Activated T-cell treated with anti-CD3 and anti-CD28 coated beads for 4 hours (primary cell): ENCODE measurements around the gene USP36.
A peak's percentile ranks its signal among the peaks of the same experiment; 100 is the strongest.
"Not testable (repeated sequence)": the region's sequence is repeated elsewhere in the genome, so short reads cannot be mapped to it uniquely, and the experiment has no call there.

Experiments used
- DNase-seq: peaks from one replicate; pipeline ENCODE4 v3.0.0-alpha.2; 2020

The USP36 gene

DNA sequence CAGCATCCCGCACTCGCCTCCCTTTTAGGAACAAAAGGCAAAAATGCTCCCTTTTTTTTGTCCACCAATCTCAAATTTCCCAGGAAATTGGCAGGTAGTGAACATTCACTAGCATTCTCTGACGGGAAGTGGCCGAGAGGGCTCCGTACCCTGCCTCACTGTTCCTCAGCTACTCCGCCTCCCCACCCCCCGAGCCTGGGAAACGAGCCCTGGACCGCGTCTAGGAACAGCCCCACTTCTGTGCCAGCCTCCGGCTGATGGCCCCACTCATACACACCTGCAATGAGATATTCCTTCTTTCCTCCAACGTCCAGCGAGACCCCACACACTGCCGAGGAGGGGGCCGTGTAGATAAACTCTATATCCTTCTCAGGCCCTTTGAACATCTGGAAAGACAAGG is 30.0 kb upstream of the USP36 start:
- DNase-seq = no peak

DNA sequence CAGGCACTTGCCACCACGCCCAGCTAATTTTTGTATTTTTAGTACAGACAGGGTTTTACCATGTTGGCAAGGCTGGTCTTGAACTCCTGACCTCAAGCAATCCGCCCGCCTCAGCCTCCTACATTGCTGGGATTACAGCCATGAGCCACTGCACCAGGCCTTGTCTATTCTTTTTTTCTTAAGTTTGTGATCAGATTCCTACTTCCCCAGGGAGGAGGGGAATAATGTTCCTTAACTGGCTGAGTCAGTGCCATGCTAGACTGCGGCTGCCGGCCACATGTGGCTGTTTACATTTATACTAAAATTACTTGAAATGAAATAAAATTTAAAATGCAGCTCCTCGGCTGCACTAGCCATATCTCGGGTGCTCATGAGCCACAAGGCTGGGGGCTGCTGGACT is 27.8 kb upstream of the USP36 start:
- DNase-seq = no peak

DNA sequence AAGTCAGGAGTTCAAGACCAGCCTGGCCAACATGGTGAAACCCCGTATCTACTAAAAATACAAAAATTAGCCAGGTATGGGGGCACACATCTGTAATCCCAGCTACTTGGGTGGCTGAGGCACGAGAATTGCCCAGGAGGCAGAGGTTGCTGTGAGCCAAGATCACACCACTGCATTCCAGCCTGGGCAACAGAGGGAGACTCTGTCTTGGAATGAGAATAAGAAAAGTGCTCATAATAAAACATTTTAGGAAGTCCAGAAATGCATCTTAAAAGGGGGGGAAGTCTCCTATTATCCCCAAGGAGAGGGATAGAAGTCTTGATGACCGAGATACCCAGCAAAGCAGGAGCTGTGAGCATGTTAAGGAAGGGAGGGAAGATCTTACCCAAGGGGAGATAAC is 26.4 kb upstream of the USP36 start:
- not testable (repeated sequence) for DNase-seq

DNA sequence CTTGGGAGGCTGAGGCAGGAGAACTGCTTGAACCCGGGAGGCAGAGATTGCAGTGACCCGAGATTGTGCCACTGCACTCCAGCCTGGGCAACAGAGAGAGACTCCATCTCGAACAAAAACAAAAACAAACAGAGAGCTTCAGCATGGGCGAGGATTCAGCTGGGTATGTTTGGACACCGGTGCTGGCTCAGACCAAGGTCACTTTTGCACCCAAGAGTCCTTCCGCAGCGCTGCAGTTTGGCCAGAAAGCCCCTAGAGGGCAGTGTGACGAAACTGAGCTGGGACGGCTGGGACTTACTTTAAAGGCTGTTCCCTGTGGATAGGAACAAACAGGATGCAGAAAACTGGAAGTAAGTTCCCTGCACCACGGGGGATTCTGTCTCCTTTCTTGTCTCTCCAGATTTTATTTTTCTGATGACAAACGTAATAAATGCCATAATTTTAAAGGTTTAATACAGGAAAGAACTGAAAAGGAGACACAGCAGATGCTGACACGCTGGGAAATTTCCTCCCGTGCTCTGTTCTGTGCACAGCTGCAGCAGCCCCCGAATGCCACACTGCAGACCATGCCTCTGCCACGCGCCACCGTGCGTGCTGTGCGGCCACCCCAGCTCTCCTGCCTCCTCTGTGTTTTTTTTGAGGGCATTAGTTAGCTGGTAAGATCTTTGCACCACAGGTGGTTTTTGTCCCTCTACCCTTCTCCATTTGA is 25.2 kb upstream of the USP36 start:
- peak; percentile 50 for DNase-seq

DNA sequence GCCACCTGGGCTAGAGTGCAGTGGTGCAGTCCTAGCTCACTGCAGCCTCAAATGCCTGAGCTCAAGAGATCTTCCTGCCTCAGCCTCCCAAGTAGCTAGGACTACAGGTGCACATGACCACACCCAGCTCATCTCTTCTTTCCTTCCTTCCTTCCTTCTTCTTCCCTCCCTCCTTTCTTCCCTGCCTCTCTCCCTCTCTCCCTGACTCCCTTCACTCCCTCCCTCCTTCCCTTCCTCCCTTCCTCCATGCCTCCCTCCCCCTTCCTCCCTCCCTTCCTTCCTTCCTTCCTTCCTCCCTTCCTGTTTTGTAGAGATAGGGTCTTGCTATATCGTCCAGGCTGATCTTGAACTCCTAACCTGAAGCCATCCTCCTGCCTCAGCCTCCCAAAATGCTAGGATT is 23.5 kb upstream of the USP36 start:
- no peak for DNase-seq

DNA sequence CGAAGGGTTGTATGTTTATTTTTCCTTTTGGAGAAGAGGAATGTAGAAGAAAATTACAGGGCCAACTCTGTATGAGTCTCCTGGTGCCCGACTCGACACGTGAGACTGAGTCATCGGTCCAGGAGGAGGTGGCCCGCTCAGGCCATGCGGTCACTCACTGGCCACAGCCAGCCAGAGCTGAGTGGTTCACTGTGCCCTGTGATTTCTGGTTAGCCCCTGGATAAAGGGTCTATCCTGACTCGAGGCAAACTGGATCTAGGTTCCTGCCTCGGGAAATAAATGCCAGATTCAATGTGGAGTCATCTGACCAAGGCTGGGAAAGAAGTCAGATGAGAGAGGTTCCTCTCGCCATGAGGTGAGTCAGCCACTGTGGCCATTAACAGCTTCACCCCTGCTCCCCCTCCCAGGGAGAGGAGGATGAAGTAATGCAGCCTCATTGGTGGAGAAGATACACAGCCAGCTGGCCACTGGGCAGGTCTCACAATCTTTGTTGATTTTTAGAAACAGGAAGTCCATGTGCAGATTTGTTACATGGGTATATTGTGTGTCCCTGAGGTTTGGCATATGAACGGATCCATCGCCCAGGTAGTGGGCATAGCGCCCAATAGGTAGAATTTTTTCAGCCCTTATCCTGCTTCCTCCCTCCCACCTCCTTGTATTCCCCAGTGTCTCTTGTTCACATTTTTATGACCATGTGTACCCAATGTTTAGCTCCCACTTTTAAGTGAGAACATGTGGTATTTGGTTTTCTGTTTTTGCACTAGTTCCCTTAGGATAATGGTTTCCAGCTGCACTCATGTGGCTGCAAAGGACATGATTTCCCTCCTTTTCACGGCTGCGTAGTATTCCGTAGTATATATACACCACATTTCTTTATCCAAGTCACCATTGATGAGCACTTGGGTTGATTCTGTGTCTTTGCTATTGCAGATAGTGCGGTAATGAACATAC is 21.7 kb upstream of the USP36 start:
- no peak for DNase-seq

DNA sequence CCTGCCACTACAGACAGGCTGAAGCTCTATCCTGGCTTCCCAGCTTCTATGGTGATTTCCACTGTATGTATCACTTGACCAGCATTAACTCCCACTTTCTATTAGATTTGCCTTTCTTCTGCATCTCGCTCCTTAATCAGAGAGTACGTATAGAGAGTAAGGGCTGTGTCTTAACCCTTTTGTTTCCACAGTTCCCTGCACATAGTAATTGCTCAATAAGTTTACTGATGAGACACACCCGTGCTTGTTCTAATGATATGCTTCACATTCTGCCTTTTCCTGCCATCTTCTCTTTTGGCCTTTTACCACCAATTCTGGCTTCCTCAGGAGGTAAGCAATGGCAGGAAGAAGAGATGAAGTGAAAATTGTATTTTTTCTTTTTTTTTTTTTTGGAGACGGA is 20.6 kb upstream of the USP36 start:
- DNase-seq = no peak

DNA sequence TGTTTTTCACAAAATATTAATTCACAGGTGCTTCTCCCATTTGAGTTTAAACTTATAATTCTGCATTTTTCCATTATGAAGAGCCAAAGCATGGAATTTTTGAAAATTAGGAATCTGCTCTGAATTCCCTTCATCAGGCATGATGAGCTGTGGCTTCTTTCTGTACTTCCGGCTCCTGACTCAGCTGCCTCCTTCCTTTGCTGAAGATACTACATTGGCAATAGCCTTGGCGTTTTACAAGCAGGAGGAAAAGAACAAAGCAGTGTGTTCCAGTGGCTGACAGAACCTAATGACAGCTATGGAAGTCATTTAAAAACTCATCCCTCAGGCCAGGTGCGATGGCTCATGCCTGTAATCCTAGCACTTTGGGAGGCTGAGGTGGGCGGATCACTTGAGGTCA is 18.4 kb upstream of the USP36 start:
- no peak for DNase-seq

DNA sequence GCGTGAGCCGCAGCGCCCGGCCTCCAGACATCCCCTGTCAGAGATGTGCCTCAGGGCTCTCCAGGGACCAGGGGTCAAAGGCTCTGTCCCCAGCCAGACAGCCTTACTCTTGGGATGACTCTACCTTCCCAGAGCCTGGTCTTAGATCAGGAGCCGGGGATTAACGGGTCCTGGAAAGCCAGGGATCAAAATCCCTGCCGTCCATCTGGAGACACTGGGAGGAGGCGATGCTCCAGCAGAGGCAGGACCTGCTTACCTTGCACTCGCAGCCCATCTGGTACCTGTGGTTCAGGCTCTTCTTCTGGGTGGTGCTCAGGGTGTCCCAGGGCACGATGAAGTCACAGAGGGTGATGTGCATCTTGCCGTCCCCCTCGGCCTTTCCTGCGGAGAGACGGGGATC is 16.7 kb upstream of the USP36 start:
- no peak for DNase-seq

DNA sequence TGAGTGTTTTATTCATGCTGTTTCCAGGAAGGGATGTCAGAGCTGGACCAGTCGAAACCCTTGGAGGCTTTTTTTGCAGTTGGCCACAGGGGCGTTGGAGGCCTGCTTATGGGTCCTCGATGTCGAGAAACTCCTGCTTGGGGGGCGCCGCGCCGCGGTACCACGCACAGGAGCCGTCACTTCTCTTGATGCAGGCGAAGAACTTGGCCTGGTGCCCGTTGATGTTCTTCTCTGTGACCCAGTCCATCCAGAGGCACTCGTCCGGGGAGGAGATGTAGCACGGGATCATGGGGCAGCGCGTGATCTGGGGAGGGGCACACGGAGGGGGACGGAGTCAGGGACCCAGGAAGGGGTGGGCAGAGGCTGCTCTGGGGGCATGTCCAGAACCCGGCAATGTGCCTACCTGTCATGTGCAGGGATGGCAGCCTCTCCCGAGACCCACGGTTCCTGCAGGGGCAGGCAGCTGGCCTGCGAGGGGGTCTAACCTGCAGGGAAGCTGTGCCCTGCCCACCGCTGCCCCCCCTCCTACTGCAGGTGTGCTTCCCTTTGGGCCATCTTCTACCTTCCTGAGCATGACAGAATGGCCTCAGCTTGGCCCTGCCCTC is 15.0 kb upstream of the USP36 start:
- DNase-seq = no peak

DNA sequence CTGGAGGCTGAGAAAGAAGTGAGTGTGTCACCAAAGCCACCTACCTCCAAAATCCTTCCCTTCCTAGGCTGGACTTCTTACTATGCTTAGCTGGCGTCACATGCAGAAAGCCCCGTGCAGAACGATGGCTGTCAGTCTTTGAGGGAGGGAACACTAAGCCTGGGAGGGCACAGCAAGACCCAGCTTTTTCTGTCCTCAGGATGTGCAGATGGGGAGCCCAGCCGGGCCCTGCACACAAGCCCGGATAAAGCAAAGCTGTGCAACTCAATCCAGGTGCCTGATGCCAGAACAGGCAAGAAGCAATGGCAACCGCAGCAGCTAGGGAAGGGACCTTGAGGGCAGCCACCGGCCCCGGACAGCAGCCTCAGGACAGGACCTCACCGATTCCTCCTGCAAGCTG is 13.9 kb upstream of the USP36 start:
- DNase-seq = no peak

DNA sequence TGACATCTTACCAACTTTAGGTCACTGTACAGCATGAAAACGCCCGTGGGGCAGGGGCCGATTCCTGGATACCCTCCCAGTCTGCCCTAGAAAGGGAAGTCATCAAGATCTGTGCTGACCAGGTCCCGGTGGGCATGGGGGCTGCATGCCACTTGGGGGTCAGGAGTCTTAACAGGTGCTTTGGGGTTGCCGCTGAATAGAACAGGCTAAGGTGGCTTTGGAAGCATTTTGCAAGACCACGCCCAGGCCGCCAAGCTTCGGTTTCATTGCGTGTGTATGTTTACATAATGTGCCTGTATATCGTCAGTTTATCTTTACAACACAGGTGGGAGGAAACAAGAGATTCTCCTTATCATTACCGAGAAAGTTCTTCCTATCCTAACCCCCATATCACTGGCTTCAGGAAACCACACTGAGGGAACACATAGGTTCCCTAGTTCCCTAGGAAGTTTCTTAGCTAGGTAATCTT is 13.3 kb upstream of the USP36 start:
- DNase-seq = no peak

DNA sequence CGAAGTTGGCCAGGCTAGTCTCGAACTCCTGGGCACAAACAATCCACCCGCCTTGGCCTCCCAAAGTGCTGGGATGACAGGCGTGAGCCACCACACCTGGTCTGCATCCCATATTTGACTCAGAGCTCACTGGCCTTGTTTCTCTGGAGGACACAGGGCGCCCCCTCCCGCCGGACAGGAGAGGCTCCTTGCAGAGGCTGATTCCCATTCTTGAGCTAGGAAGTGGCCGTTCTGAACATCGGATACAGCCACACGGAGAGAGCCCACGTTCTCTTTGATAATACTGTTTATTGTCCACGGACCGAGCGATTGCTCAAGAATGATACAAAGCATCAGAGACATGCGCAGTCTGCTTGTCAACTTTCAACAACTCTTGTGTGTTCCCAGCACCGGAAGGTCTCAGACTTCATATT is 12.1 kb upstream of the USP36 start:
- no peak for DNase-seq

DNA sequence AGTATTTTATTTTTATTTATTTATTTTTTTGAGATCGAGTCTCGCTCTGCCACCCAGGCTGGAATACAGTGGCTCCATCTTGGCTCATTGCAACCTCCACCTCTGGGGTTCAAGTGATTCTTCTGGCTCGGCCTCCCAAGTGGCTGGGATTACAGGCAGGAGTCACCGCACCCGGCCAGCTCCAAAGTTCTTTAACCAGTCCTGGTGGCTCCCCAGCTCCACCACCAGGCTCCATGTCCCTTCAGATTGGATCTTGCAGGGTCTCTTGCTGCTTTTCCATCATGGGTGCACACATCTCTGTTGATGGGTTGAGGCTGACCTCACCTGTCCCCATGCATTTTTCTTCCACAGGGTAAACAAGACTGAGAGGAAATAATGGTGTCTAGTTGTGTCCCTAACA is 8.4 kb upstream of the USP36 start:
- DNase-seq = no peak

DNA sequence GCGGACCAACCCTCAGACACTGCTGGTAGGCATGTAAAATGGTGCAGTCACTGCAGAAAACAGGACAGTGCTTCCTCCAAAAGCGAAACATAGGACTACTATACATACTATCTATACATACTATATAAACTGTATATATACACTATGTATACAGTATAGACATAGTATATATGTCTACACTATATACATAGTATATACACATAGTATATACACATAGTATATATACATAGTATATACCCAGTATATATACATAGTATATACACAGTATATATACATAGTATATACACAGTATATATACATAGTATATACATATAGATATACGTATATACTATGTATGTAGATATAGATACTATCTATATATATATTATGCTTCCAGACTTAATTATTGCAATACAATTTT is 6.4 kb upstream of the USP36 start:
- no peak for DNase-seq

DNA sequence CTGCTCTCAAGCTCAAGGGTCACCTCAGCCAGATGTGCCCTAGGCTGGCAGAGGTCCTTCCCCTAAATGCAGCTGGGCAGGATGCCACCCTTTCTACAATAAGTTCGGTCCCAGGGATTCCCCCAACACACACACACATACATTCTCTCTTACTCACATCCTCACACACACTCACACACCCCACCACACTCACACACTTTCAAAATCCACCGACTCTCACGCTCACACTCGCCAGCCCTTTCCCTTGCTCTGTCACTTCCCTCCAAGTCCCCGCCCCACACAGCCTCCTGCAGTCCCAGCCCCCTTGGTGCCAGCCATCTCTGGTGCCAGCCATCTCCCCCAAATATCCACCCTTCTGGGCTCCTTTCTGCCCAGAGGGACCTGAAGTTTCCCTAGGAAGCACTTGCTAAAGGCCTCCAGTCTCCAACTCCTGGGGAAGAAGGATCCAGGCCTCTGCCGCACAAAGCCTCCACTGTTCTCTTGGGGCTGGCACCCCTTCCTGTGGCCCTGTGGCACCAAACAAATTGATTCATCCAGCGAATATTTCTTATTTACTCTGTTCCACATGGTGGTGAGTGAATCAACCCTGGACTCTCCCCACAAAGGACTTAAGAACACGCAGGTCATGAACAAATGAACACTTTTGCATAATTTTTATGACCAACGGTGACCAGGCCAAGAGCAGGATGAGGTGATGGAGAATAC is 3.8 kb upstream of the USP36 start:
- DNase-seq = no peak

DNA sequence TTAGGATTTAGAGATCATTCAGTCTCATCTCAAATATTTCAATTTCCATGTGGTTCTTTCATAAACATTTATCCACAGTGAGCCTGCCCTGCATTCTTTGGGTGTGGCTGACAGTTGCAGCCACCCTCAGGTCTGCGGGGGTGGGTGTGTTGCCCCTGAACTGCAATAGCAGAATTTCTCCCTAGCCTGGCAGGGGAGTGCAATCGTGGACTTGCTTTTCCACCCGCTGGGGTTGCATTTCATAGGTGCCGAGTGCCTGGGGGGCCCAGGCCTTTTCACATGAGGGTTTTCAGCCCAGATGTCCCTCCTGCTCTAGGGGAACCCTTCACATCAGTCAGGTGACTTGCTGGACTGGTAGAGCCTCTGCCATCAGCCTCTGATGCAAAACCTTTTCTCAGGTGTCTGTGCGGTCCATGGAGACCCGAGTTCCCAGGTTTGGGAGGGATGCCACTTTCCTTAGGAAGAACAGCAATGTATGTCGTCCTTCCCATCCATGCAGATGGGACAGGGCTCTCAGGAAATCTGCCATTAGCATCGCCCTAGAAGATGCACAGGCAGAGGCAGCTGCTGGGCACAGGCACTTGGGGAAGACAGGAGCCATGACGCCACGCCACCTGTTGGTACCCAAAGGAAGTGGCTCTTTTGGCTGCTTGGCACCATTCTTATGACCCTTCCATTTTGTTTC is 2.4 kb upstream of the USP36 start:
- peak; percentile 32 for DNase-seq

DNA sequence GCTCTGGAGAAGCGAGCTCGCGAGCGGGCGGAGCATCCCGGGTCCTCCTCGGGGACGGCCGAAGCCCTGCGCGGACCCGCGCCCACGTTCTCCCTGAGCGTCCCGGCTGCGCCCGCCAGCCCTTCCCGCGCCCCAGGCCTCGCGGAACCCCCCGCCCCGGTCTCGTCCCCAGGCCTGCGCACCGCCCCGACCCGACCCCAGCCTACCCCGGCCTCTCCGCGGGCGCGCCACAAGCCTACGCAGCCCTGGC is 159 bp downstream of the USP36 start:
- no peak for DNase-seq

DNA sequence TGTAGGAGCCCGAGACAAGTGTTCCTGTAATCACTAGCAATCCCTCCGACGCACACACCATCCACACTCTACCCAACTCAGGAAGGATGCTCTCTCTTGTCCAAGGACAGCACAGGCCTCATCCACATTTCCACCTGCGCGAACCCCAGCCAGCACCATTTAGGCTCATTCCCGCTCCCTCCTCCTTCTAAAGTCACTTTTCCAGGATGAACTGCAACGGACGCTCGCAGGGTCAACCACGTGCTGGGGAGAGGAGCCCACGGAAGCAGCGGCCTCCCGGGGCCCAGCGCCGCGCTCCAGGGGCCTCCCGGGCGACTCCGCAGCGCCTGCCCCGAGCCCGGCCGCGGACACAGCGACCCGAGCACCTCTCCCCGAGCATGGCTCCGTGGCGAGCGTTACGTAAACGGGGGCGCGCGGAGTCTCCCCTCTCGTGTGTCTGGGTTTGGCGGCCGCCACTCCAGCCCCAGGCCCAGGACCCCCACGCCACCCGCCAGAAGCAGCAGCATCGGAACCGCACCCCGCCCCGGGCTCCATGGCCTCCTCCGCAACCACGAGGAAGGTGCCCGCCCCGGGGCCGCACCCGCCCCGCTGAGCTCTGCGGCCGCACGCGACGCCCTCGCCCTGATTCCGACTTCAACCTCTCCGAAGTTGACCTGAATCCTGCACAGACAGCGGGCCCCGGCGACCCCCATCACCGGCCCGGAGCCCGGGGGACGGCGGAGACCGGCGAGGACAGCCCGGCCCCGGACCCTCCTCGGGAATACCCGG is 668 bp downstream of the USP36 start:
- peak; percentile 44 for DNase-seq

DNA sequence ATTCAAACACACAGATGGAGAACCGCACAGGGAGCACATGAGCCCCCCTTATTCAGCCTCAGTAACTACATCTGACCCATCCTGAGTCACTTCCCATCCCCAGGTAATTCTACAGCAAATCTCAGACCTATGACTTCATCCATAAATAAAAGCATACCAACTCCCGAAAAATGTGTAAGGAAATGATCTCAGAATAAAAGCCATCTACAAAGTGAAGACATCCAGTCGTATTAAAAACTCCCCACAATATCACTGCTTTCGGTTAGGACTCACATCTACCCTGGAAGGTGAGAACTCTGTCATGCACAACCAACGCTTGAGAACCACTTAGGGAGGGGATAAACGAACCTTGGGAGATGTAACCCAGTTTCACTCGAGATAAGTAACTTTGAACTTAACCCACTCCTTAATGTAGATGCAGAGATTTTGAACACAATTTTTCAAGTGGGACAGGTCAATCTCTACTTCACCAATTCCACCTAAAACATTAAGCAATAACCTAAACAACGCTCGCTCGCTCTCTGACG is 1.3 kb downstream of the USP36 start:
- no peak for DNase-seq

DNA sequence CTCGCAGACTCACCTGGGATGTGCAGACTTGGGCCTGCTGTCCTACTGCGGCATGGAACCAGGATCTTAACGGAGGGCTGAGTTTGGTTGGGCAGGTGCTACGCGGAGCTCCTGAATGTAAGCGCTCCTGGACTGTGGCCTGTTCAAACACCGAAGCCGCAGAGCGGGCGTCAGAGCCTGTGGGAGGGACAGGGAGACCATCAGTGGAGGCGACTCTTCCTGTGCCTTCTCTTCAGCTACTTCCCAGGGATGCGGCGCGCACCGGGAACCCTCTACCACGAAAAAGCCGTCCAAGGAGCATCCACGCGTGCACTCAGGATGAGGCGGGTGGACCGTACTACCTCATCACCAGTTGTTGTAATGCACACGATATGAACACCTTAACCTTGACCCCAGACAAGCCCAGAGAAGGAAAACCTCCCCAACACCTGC is 2.0 kb downstream of the USP36 start:
- DNase-seq = no peak
